ENCODE results near the gene CDC6.

- TF ChIP-seq CTCF (IDR thresholded peaks at IDR 0.05 in 4 of 5, conservative IDR thresholded peaks at IDR 0.05 in 1 of 5), result no peak
- no peak for TF ChIP-seq POLR2A (IDR thresholded peaks at IDR 0.05)
Measured at GRCh38 chr17:40265337-40265736, 22.3 kb upstream of the CDC6 start.

Measured in gastrocnemius medialis (tissue), 4 donors.